DOHH2 (cell line): ENCODE data around the gene MAPK12.

Experiments used
- H3F3A ChIP-seq: fragments of 200-600 bp; sonication (generic), shearing (Covaris generic); 2 replicates; pipeline ENCODE4 v1.6.0; 2016; ENCODE audit warnings: antibody characterized with exemption, mild to moderate bottlenecking; ENCODE audit not compliant: control insufficient read depth, insufficient read depth
- H3K27ac ChIP-seq: fragments of 200-600 bp; sonication (generic); 2 replicates; pipeline ENCODE4 v1.5.1; 2014; ENCODE audit warnings: low read depth, mild to moderate bottlenecking, low read length, moderate library complexity
- H3K27me3 ChIP-seq: fragments of 200-600 bp; sonication (generic); 2 replicates; pipeline ENCODE4 v1.6.1; 2014; ENCODE audit warnings: mild to moderate bottlenecking, low read length, mixed read lengths; ENCODE audit not compliant: control insufficient read depth
- H3K36me3 ChIP-seq: fragments of 200-600 bp; sonication (generic); 2 replicates; pipeline ENCODE4 v1.6.1; 2014; ENCODE audit warnings: mild to moderate bottlenecking, low read length, moderate library complexity, mixed read lengths; ENCODE audit not compliant: control insufficient read depth
- H3K4me1 ChIP-seq: fragments of 200-600 bp; sonication (generic); 2 replicates; pipeline ENCODE4 v1.6.1; 2014; ENCODE audit warnings: mild to moderate bottlenecking, low read length, mixed read lengths; ENCODE audit not compliant: control insufficient read depth
- H3K4me2 ChIP-seq: fragments of 200-600 bp; sonication (generic); 2 replicates; pipeline ENCODE4 v1.6.0; 2014; ENCODE audit warnings: mild to moderate bottlenecking, low read length, moderate library complexity
- H3K4me3 ChIP-seq: fragments of 200-600 bp; sonication (generic); 2 replicates; pipeline ENCODE4 v1.5.1; 2014; ENCODE audit warnings: mild to moderate bottlenecking, low read length, mixed read lengths
- H3K79me2 ChIP-seq: fragments of 200-600 bp; sonication (generic); 2 replicates; pipeline ENCODE4 v1.6.1; 2014; ENCODE audit warnings: mild to moderate bottlenecking, low read length, mixed read lengths; ENCODE audit not compliant: control insufficient read depth
- H3K9me2 ChIP-seq: fragments of 200-600 bp; sonication (generic); replicated peaks from 2 replicates; pipeline ENCODE4 v1.6.1; 2014; ENCODE audit warnings: mild to moderate bottlenecking, low read length, mixed read lengths; ENCODE audit not compliant: control insufficient read depth
- H3K9me3 ChIP-seq: fragments of 200-600 bp; sonication (generic); 2 replicates; pipeline ENCODE4 v1.6.1; 2014; ENCODE audit warnings: antibody characterized with exemption, low read length, mixed read lengths; ENCODE audit not compliant: control insufficient read depth, insufficient read depth
- H4K20me1 ChIP-seq: fragments of 200-600 bp; sonication (generic); 2 replicates; pipeline ENCODE4 v1.6.0; 2014; ENCODE audit warnings: low read depth, mild to moderate bottlenecking, antibody characterized with exemption, low read length, moderate library complexity; ENCODE audit not compliant: control insufficient read depth, insufficient read depth
- CTCF ChIP-seq: fragments of 200-600 bp; sonication (generic); IDR thresholded peaks from one replicate; pipeline ENCODE4 v1.5.1; 2014; ENCODE audit warnings: antibody characterized with exemption, mild to moderate bottlenecking, low read depth, low read length; ENCODE audit not compliant: poor library complexity, severe bottlenecking
- EZH2phosphoT487 ChIP-seq: fragments of 200-600 bp; sonication (generic); IDR thresholded peaks from 2 replicates; pipeline ENCODE4 v1.6.1; 2017; ENCODE audit warnings: borderline replicate concordance, mild to moderate bottlenecking, antibody characterized with exemption, low read length, moderate library complexity, mixed read lengths

MAPK12 gene

GRCh38 chr22:50256258-50256862 is 5.1 kb downstream of the MAPK12 start:
- Histone ChIP-seq H3K36me3 (peaks cover 48% of the 10 kb centered on the region), H3K4me1 (peaks cover 18% of the 10 kb centered on the region), H3K27me3 (no peaks in the 10 kb centered on the region), H3K9me3 (no peaks in the 10 kb centered on the region), H3K27ac (no peak overlapping the region), H3K4me3 (no peak overlapping the region), H3K79me2 (peaks cover 27% of the 10 kb centered on the region), H3F3A (peaks cover 7% of the 10 kb centered on the region), H4K20me1 (no peaks in the 10 kb centered on the region), H3K4me2 (no peak overlapping the region), H3K9me2 (no peaks in the 10 kb centered on the region)
- no peak for TF ChIP-seq EZH2phosphoT487

- Histone ChIP-seq H3K4me2 (no peak overlapping the region), H3K4me1 (peaks cover 19% of the 10 kb centered on the region), H3K9me3 (no peaks in the 10 kb centered on the region), H3K79me2 (peaks cover 25% of the 10 kb centered on the region), H3F3A (peaks cover 7% of the 10 kb centered on the region), H3K9me2 (no peaks in the 10 kb centered on the region), H3K27me3 (no peaks in the 10 kb centered on the region), H4K20me1 (no peaks in the 10 kb centered on the region), H3K4me3 (no peak overlapping the region), H3K27ac (no peak overlapping the region), H3K36me3 (peaks cover 48% of the 10 kb centered on the region)
- TF ChIP-seq CTCF (no peak), EZH2phosphoT487 (no peak)
Observed at GRCh38 chr22:50255607-50256006, 5.9 kb downstream of the MAPK12 start.

GRCh38 chr22:50255099-50255498 is 6.4 kb downstream of the MAPK12 start:
- H4K20me1 ChIP-seq: 0 out of 2 replicates have a peak, but pooled peaks cover under 1% of the 10 kb centered on the region
- peaks cover 25% of the 10 kb centered on the region for H3K79me2 ChIP-seq
- TF ChIP-seq EZH2phosphoT487 (no peak), CTCF (no peak)
- no peaks in the 10 kb centered on the region for H3K9me3 ChIP-seq
- no peaks in the 10 kb centered on the region for H3K27me3 ChIP-seq
- no peak overlapping the region for H3K4me2 ChIP-seq
- peaks cover 7% of the 10 kb centered on the region for H3F3A ChIP-seq
- no peak overlapping the region for H3K27ac ChIP-seq
- peaks cover 18% of the 10 kb centered on the region for H3K4me1 ChIP-seq
- no peak overlapping the region for H3K4me3 ChIP-seq
- peaks cover 48% of the 10 kb centered on the region for H3K36me3 ChIP-seq
- H3K9me2 ChIP-seq: no peaks in the 10 kb centered on the region

- Histone ChIP-seq H3K36me3 (peaks cover 47% of the 10 kb centered on the region), H4K20me1 (0 out of 2 replicates have a peak, but pooled peaks cover 3% of the 10 kb centered on the region), H3K4me2 (no peak overlapping the region), H3K79me2 (peaks cover 21% of the 10 kb centered on the region), H3K9me3 (no peaks in the 10 kb centered on the region), H3K9me2 (no peaks in the 10 kb centered on the region), H3K27ac (no peak overlapping the region), H3F3A (peaks cover 7% of the 10 kb centered on the region), H3K4me3 (no peak overlapping the region), H3K27me3 (no peaks in the 10 kb centered on the region), H3K4me1 (peaks cover 21% of the 10 kb centered on the region)
- no peak for TF ChIP-seq CTCF
- no peak for TF ChIP-seq EZH2phosphoT487
Observed at GRCh38 chr22:50253941-50254340, 7.5 kb downstream of the MAPK12 start.
